ENCODE results near the gene RASGRF1.

DNA sequence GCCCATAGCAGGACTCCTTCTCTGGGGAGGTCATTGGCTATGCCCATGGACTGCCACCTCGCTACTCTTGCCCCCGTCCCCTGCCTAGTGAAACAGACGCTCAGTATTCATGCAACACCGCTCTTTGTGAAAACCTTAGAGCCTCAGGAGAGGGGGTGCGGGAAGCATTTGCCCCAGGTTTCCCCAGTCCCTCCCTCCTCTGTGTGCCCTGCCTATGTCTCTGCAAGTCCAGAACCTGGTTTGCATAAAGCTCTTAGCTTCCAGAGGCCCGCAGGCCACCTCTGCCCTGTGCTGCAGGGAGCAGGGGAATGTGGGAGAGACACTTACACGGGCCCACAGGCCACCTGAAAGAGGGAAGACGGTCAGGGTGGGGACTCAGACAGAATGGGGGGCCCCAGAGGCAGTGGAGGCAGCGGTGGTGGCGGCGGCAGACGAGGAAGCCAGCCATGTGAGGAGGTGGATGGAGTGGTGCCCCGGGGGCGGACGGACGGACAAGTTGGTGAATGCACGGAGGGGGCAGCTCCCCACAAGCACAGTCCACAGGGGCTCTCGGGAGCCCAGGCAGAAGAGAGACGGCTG is 111.9 kb downstream of the RASGRF1 start:
- TF ChIP-seq, protein P1, sequence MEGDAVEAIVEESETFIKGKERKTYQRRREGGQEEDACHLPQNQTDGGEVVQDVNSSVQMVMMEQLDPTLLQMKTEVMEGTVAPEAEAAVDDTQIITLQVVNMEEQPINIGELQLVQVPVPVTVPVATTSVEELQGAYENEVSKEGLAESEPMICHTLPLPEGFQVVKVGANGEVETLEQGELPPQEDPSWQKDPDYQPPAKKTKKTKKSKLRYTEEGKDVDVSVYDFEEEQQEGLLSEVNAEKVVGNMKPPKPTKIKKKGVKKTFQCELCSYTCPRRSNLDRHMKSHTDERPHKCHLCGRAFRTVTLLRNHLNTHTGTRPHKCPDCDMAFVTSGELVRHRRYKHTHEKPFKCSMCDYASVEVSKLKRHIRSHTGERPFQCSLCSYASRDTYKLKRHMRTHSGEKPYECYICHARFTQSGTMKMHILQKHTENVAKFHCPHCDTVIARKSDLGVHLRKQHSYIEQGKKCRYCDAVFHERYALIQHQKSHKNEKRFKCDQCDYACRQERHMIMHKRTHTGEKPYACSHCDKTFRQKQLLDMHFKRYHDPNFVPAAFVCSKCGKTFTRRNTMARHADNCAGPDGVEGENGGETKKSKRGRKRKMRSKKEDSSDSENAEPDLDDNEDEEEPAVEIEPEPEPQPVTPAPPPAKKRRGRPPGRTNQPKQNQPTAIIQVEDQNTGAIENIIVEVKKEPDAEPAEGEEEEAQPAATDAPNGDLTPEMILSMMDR (IDR thresholded peaks at IDR 0.05), result no peak
- TF ChIP-seq EP300 (IDR thresholded peaks at IDR 0.05), result no peak
- no peak for TF ChIP-seq POLR2AphosphoS5 (IDR thresholded peaks at IDR 0.05)
- no peak for TF ChIP-seq POLR2A (IDR thresholded peaks at IDR 0.05)
